Right lobe of liver (tissue), 4 donors: ENCODE results near the gene AMELX.

Experiments used
- POLR2A ChIP-seq: fragments of 450-650 bp; IDR thresholded peaks from one replicate; pipeline ENCODE4 v1.6.1; 2017; ENCODE audit warnings: antibody characterized with exemption, mild to moderate bottlenecking
- TF ChIP-seq, protein P1 (sequence below), 4 donors: fragments of 200-600 bp in 3 of 4; fragments of 450-650 bp in 1 of 4; IDR thresholded peaks; one replicate each; pipeline versions ENCODE4 v1.5.1 to v1.8.0; 2016 to 2022; ENCODE audit warnings: antibody characterized with exemption in 4 of 4, mild to moderate bottlenecking in 2 of 4
- donor health status: DM: no; HTN: no; CAD: no.
- donor health status: DM: no; HTN: no; CAD: no.
- donor health status: DM: no; HTN: yes; CAD: no.

DNA sequence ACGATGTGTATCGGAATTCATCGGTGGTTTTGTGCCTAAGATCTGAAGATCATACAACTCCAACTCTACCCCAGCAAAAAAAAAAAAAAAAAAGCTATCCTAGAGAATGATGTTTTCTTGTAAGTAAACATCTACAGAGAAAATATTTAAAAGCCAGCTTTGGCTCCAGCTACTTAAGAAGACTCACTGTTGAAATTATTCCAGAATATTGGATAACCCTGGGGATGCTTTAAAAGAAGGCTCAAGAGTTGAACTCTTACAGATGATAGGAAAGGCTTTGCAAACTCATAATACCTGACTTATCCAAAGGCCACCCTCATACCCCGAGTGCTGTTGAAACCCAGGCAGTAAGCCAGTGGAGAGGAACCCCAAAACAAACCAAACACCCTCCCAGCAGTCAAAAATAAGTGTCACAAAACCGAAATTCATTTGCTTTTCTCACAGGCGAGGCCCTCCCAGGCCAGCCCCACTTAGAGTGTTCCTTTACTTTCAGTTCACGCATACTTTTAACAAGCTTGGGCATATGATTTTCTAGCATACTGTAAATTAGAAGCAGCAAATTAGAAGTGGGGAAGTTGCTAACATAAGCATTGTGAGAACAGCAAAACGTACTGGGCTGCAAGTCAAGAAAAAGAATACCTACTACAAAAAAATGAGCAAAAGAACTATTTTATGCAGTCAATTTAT is 2.7 kb upstream of the AMELX start:
- TF ChIP-seq, protein P1, sequence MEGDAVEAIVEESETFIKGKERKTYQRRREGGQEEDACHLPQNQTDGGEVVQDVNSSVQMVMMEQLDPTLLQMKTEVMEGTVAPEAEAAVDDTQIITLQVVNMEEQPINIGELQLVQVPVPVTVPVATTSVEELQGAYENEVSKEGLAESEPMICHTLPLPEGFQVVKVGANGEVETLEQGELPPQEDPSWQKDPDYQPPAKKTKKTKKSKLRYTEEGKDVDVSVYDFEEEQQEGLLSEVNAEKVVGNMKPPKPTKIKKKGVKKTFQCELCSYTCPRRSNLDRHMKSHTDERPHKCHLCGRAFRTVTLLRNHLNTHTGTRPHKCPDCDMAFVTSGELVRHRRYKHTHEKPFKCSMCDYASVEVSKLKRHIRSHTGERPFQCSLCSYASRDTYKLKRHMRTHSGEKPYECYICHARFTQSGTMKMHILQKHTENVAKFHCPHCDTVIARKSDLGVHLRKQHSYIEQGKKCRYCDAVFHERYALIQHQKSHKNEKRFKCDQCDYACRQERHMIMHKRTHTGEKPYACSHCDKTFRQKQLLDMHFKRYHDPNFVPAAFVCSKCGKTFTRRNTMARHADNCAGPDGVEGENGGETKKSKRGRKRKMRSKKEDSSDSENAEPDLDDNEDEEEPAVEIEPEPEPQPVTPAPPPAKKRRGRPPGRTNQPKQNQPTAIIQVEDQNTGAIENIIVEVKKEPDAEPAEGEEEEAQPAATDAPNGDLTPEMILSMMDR (IDR thresholded peaks at IDR 0.05): no peak
- no peak for TF ChIP-seq POLR2A
